Dermis blood vessel endothelial cell (primary cell): ENCODE results near the gene ZBBX. TPM values are rescaled to one million over a fixed set of nuclear protein-coding genes. Genes with fewer than 3 reads are reported as not detected.
A peak's percentile ranks its signal among the peaks of the same experiment; 100 is the strongest.
"Not testable (repeated sequence)": the region's sequence is repeated elsewhere in the genome, so short reads cannot be mapped to it uniquely, and the experiment has no call there.

Experiments used
- DNase-seq: peaks from one replicate; pipeline ENCODE4 v3.0.0; 2010
- total RNA-seq: library from RNA; depleted of rRNA; stranded (reverse); fragments of >200 nt; gene quantifications from 2 replicates; pipeline ENCODE4 v1.2.3, GENCODE V29; 2014

Gene ZBBX, protein sequence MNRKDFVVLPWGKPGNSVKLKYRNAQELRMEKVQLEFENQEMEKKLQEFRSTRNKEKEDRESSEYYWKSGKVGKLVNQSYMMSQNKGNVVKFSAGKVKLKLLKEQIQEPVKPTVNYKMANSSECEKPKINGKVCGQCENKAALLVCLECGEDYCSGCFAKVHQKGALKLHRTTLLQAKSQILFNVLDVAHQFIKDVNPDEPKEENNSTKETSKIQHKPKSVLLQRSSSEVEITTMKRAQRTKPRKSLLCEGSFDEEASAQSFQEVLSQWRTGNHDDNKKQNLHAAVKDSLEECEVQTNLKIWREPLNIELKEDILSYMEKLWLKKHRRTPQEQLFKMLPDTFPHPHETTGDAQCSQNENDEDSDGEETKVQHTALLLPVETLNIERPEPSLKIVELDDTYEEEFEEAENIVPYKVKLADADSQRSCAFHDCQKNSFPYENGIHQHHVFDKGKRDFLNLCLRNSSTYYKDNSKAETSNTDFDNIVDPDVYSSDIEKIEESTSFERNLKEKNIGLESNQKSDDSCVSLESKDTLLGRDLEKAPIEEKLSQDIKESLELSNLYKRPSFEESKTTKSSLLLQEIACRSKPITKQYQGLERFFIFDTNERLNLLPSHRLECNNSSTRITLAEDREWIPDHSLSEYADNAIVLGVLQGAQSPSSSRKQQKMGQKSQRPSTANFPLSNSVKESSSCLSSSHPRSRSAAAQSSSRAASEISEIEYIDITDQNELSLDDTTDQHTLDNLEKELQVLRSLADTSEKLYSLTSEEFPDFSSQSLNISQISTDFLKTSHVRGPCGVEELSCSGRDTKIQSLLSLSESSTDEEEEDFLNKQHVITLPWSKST
- 0.05 TPM in 1 of 2 replicates, not detected in the other for total RNA-seq

- DNase-seq: peak; percentile 83
Measured at GRCh38 chr3:167380004-167380689, at the start of gene ZBBX. Gene ZBBX, minus strand, starts transcription at chr3:167380297. Its CDS starts 7,396 bp downstream, at chr3:167372901.

GRCh38 chr3:167426962-167427361 is 46.9 kb upstream of the ZBBX start:
- DNase-seq: not testable (repeated sequence)

DNA sequence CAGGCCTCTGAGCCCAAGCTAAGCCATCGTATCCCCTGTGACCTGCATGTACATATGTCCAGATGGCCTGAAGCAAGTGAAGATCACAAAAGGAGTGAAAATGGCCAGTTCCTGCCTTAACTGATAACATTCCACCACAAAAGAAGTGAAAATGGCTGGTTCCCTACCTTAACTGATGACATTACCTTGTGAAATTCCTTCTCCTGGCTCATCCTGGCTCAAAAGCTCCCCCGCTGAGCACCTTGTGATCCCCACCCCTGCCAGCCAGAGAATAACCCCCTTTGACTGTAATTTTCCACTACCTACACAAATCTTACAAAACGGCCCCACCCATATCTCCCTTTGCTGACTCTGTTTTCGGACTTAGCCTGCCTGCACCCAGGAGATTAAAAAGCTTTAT is 42.3 kb upstream of the ZBBX start:
- not testable (repeated sequence) for DNase-seq

DNA sequence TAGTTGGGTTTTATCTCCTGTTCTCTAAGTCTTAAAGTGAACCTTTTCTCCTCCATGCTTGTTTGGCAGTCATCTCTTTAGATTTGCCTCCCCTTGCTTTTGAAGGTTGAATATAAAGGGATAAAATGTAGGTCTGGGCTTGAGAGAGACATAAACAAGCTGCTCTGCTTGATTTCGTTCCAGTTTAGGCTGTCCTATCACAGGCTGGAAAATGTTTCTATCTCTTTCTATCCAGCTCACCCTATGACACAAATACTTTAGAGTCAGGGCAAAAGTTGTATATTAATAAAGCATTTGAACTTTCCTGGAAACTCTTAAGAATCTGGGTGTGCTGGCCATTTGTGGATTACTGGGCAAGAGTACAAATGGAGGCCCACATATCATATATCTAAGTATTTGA is 29.5 kb upstream of the ZBBX start:
- no peak for DNase-seq

GRCh38 chr3:167406876-167407492 is 26.9 kb upstream of the ZBBX start:
- peak; percentile 32 for DNase-seq

DNA sequence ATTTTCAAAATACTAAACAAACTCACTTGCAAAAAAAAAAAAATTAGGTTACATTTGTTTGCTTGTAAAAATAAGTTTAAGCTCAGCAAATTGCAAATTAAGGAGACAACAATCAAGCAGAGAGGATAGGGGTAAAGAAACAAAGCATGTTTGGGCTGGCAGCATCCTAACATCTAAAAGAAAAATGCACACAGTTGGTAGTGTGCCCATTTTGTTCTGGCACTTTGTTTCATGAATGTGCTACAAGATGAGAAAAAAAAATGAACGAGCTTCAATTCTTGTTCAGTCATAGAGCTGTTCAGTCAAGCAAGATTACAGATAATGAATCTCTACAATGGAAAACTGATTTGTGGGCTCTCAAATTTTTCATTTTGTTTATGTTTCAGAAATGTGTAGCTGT is 17.7 kb upstream of the ZBBX start:
- no peak for DNase-seq

- no peak for DNase-seq
Measured at GRCh38 chr3:167396075-167396474, 16.0 kb upstream of the ZBBX start.

GRCh38 chr3:167394003-167394402 is 13.9 kb upstream of the ZBBX start:
- no peak for DNase-seq

DNA sequence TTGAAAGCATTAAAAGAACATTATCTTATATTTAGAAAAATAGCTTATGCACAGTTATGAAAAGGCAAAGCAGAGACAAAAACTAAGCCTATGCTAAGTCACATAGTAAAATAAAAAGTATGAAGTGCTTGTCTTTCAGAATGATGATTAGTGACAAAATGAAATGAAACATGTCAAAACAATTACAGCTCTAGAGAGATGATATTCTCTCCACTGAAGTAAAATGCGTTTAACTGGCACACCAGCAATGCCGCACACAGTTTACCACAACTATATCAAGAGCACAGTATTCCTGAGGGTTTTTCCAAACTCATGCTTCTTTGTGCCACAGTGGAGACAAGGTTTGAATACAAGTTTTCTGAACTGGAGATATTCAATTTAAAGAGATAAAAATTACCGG is 2.1 kb upstream of the ZBBX start:
- no peak for DNase-seq

DNA sequence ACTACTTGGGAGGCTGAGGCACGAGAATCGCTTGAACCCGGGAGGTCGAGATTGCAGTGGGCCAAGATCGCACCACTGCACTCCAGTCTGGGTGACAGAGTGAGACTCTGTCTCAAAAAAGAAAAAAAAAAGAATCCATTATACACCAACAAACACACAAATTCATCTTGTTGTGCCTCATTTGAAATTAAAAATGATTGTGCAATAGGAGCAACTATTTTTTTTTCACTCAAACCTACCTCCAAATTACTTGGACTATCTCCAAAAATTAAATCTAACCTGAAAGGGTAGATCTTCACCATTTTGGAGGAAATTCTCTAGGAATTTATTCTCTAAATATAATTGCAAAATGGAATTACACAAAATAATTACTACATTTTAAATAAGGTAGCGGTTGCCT is 4.6 kb downstream of the ZBBX start:
- DNase-seq: no peak

- DNase-seq: no peak
Measured at GRCh38 chr3:167372138-167372537, 8.0 kb downstream of the ZBBX start.

DNA sequence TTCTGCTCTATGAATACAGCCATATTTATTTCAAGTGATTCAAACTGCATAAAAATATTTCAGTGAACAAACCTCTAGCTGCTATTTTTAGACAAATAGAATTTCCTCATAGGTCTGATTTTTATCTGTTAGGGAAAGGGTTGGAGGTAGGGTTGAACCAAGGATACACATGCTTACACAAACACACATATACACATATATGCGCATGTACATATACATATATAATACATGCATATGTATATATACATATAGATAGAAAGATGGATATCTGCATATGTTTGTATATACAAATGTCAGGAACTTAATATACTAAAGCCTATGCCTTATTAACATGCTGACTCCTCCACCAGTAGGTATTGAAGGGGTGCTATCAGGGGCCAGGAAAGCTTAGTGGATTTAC is 18.1 kb downstream of the ZBBX start:
- no peak for DNase-seq

DNA sequence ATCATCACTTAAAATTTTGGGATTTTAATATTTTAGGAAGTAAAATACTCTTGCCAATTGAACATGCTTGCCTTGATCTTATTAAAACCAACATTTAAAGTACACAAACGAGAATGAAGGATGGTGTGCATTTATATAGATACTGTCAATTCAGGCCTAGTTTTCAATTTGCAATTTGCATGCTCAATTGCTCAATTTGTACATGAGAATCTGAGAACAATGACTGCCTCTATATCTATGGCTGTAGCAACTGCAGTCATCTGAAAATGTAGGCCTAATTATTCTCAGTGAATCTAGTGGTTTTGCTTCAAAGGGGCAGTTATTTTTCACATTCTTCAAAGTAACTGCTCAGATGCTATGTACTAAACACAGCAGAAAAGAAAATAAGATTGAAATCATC is 18.8 kb downstream of the ZBBX start:
- DNase-seq: no peak

DNA sequence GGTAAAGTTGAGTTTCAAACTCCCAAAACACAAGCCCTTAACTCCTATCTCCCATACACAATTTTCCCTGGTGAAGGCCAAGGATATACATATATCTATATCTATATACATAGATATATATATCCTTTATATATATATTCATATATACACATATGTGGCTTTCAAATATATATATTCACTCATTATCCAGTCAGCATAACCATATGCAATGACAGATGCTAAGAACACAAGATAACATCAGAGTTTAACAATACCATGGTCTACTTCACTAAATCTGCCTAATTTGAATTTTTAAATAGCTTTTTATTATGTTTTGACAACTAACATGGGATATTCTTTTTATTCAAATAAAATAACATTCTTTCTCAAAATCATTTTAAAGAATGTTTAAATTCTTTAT is 24.7 kb downstream of the ZBBX start:
- no peak for DNase-seq

DNA sequence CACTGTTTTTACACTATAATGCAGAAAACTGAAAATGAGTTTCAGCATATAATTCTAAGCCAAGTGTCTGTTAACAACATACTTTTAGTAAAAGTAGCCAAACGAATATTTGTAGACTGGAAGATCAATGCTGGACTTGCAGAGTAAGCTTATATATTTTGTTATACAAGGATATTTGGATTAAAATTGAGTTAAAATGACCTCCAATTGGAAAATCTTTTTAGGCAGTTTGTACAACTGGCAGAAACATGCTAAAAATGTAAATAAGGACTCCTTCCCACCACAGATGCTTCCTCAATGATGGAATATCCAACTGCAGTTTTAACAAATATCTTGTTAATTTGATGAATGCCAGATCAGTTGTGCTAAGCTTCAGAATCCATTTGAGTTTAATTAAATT is 25.3 kb downstream of the ZBBX start:
- DNase-seq: no peak

- no peak for DNase-seq
Measured at GRCh38 chr3:167350245-167350862, 29.7 kb downstream of the ZBBX start.

DNA sequence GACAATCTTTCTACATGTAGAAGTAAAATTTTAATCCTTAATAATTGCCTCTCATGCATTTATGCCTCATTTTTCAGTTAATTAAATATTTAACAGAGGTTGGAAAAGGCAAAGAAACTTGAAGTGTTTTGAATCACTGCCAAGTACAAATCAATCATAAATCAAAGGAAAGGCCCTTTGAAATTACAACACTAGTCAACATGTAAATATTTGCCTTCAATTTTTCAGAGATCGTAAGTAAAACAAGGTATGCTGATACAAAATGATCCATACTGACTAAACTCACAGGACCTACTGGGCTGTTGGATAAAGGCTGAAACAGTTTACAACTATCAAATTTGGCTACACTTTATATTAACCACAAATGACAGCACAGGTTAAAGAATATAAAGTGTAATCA is 33.9 kb downstream of the ZBBX start:
- no peak for DNase-seq

DNA sequence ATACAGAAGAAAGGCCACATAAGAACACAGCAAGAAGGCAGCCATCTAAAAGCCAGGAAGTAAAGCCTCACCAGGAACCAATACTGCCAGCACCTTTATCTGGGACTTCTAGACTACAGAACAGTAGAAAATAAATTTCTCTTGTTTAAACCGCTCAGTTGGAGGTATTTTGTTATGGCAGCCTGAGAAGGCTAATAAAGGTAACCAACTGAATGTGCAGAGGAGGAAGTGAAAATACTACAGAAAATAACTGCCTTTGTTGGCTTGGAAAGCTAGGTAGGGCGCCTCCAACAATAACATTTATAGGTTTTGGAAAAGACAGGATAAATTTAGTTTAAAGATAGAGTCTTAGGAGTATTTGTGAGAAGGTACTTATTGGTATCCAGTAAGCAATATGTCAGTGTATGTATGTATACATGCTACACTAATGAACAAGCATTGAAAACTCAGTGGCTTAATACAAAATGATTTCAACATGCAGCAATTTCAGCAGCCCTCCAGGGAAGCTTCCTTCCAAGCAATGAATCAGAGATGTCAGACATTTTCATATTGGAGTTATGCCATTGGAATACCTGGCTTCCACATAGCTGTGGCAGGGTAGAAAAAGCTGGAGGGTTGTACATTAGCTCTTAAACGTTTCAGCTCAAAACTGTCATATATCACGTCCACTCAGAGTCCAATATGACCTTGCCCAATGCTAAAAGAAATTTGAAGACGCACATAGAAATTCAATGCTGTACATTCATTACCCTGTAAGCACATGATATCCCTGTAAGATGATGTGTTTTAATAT is 48.9 kb downstream of the ZBBX start:
- DNase-seq: no peak

DNA sequence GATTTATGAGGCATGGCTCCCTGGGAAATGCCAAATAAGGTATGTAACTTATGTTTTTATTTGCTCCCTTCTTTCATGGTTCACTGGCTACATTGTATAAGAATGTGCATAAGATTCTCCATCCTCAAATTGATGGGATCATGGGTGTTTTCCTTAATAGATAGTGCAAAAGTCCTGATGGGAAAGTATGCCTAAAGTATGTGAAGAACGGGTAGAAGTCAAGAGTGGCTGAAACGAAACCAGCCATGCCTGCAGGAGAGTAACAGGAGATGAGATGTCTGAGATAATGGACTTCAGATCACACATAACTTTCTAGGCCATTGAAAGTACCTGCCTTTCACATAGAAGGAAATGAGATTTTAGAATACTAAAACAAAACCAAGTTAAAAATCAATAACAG is 56.5 kb downstream of the ZBBX start:
- no peak for DNase-seq

DNA sequence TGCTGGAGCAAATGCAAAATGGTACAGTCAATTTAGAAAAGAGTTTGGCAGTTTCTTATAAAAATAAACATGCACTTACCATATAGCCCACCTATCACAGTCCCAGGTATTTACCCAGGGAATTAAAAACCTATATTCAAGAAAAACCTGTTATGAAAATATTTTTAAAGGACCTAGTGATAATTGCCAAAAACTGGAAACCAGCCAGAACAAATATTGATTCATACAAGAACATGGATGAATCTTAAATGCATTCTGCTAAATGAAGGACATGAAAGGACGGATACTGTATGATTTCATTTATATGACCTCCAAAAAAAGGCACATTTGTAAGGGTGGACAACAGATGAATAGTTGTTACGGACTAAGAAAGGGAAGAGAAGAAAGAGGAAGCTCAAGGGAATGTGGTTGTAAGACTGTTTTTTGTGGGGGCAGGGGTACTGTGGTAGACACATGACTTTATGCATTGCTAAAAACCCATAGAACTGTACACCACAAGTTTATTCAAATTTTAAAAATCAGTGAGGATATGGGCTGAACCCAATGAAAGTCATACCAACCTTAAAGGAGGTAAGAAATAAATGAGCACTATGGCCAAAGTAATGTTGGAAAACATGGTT is 61.0 kb downstream of the ZBBX start:
- DNase-seq: no peak

DNA sequence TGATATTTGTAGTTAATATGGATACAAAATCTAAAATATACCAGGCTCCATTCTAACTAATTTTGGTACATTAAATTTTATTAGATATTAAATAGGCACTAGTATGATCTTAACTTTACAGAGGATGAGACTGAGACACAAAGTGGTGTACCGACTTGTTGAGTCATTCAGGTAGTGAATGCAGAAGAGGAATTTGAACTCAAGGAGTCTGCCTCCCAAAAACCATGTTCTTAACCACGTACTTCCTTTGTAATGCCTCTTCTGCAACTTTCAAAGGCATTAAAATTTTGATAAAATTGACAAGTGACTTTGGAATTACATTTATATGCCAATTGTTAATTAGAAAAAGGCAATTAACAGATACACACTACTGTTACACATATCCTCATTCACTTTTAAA is 61.8 kb downstream of the ZBBX start:
- DNase-seq: no peak
